ENCODE results near the gene CCKAR. TPM values are rescaled to one million over a fixed set of nuclear protein-coding genes. Genes with fewer than 3 reads are reported as not detected.

The CCKAR gene
- total RNA-seq, 4 donors from 2014 or later: not detected

- peaks cover 0 to 9% (median 2%) of the 10 kb centered on the region in 4 donors for H3K9me3 ChIP-seq
- H3K4me1 ChIP-seq: peaks cover 0 to 11% (median 0%) of the 10 kb centered on the region in 4 donors
- no peak for DNase-seq (ENCODE audit: low spot score in 2 of 2)
- H3K4me3 ChIP-seq: no peak overlapping the region
- H3K27me3 ChIP-seq: no peaks in the 10 kb centered on the region
- H3K27ac ChIP-seq: no peak overlapping the region
- 97% methylated on average over 5 of the region's 5 CpGs for WGBS, 2 donors
- peaks cover 0 to 23% (median 0%) of the 10 kb centered on the region in 3 donors for H3K36me3 ChIP-seq
- TF ChIP-seq POLR2A (IDR thresholded peaks at IDR 0.05): no peak
- TF ChIP-seq EP300 (IDR thresholded peaks at IDR 0.05): no peak
- TF ChIP-seq CTCF (IDR thresholded peaks at IDR 0.05): no peak
Measured at GRCh38 chr4:26441771-26442170, 48.5 kb downstream of the CCKAR start.

GRCh38 chr4:26441102-26441501 is 49.2 kb downstream of the CCKAR start:
- H3K27me3 ChIP-seq: no peaks in the 10 kb centered on the region
- no peak for DNase-seq (ENCODE audit: low spot score in 2 of 2)
- H3K9me3 ChIP-seq: peaks cover 0 to 9% (median 2%) of the 10 kb centered on the region in 4 donors
- H3K4me3 ChIP-seq: no peak overlapping the region
- WGBS, 2 donors: 45 to 55% methylated on average over 7 of the region's 7 CpGs
- no peak overlapping the region for H3K27ac ChIP-seq
- H3K36me3 ChIP-seq: peaks cover 0 to 30% (median 0%) of the 10 kb centered on the region in 3 donors
- no peak for TF ChIP-seq POLR2A (IDR thresholded peaks at IDR 0.05)
- no peak for TF ChIP-seq EP300 (IDR thresholded peaks at IDR 0.05)
- TF ChIP-seq CTCF (IDR thresholded peaks at IDR 0.05): no peak
- peaks cover 0 to 11% (median 0%) of the 10 kb centered on the region in 4 donors for H3K4me1 ChIP-seq

- Histone ChIP-seq H3K4me3 (no peak overlapping the region), H3K4me1 (peaks cover 0 to 14% (median 0%) of the 10 kb centered on the region in 4 donors), H3K27ac (no peak overlapping the region), H3K9me3 (no peaks in the 10 kb centered on the region), H3K27me3 (no peaks in the 10 kb centered on the region), H3K36me3 (peaks cover 0 to 58% (median 0%) of the 10 kb centered on the region in 3 donors)
- 55 to 67% methylated on average over 2 of the region's 2 CpGs for WGBS, 2 donors
- TF ChIP-seq CTCF (IDR thresholded peaks at IDR 0.05): no peak
- no peak for DNase-seq (ENCODE audit: low spot score in 2 of 2)
Measured at GRCh38 chr4:26434030-26434639, 56.1 kb downstream of the CCKAR start.

- Histone ChIP-seq H3K4me3 (no peak overlapping the region), H3K27ac (peak overlapping the region in 1 of 4 donors; percentile 36), H3K36me3 (peaks cover 0 to 58% (median 0%) of the 10 kb centered on the region in 3 donors)
Measured at GRCh38 chr4:26433556-26433955, 56.7 kb downstream of the CCKAR start.

More at GRCh38 chr4:26433556-26433955, 56.7 kb downstream of the CCKAR start:
- no peak for DNase-seq (ENCODE audit: low spot score in 2 of 2)
- Histone ChIP-seq H3K9me3 (no peaks in the 10 kb centered on the region), H3K4me1 (peaks cover 0 to 14% (median 0%) of the 10 kb centered on the region in 4 donors), H3K27me3 (no peaks in the 10 kb centered on the region)
- 64 to 69% methylated on average over 1 of the region's 1 CpG for WGBS, 2 donors
- TF ChIP-seq POLR2A (IDR thresholded peaks at IDR 0.05) (no peak), EP300 (IDR thresholded peaks at IDR 0.05) (no peak), CTCF (IDR thresholded peaks at IDR 0.05) (no peak)
